Omental fat pad (tissue), 4 donors: ENCODE measurements around the gene AK9. TPM values are rescaled to one million over a fixed set of nuclear protein-coding genes. Genes with fewer than 3 reads are reported as not detected.

Experiments used
- ATAC-seq: fragments of 150-250 bp; one replicate; pipeline ENCODE4 v1.9.1; 2016; ENCODE audit warnings: mild to moderate bottlenecking, moderate library complexity; ENCODE audit not compliant: low FRiP score
- DNase-seq: peaks from one replicate; pipeline ENCODE4 v3.0.0-alpha.2; 2019; ENCODE audit warnings: low spot score
- total RNA-seq, 4 donors: library from RNA; depleted of rRNA; stranded (reverse); fragments of >200 nt; gene quantifications; one replicate each; pipeline ENCODE4 v1.1.0, GENCODE V29; 2016
- TF ChIP-seq, protein P1 (sequence below), 3 donors: fragments of 450-650 bp; IDR thresholded peaks; one replicate each; pipeline ENCODE4 v1.5.1; 2016 to 2017; ENCODE audit warnings: antibody characterized with exemption in 3 of 3, mild to moderate bottlenecking in 3 of 3, moderate library complexity in 2 of 3

Gene AK9
- total RNA-seq, 4 donors from 2014 or later = 5.4 to 14.8 (median 8.2) TPM

DNA sequence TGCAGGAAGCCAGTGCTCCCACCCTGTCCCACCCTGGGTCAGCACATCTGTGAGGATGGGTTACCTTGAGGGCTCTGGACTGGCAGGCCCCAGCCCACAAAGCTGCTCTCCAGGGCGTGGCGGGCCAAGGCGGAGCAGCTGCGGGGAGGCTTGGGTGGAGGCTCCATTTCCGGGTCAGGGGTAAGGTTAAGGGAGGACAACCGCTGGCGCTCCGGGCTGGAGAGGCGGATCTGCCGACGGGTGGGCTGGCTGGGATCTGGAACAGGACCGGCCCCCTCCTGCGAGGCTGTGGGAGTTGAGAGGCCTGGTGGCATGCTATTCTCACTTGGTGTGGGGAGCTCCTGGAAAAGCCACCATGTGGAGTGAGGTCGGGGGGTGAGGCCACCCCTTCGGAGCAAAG, 244.9 kb downstream of the AK9 start:
- no peak for ATAC-seq
- TF ChIP-seq, protein P1, sequence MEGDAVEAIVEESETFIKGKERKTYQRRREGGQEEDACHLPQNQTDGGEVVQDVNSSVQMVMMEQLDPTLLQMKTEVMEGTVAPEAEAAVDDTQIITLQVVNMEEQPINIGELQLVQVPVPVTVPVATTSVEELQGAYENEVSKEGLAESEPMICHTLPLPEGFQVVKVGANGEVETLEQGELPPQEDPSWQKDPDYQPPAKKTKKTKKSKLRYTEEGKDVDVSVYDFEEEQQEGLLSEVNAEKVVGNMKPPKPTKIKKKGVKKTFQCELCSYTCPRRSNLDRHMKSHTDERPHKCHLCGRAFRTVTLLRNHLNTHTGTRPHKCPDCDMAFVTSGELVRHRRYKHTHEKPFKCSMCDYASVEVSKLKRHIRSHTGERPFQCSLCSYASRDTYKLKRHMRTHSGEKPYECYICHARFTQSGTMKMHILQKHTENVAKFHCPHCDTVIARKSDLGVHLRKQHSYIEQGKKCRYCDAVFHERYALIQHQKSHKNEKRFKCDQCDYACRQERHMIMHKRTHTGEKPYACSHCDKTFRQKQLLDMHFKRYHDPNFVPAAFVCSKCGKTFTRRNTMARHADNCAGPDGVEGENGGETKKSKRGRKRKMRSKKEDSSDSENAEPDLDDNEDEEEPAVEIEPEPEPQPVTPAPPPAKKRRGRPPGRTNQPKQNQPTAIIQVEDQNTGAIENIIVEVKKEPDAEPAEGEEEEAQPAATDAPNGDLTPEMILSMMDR (IDR thresholded peaks at IDR 0.05) = no peak
- DNase-seq = no peak

DNA sequence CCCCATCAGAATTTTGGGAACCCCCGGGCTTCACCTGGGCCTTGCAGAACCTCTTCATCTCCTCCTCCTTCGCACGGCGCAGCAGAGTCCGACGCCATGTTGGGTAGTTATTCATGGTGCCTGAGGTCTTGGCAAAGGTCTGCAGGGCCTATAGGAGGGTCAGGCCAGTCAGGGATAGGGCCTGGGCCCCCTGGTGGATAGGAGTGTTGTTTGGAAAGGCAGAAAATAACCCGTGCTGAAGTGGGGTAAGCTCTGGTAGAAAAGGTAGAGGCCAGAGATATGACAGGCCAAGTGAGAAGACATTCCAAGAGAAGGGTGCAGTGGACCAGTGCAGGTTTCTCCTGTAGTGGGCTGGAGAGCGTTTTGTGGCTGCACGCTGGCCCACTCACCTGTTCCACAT, 245.6 kb downstream of the AK9 start:
- no peak for DNase-seq
- TF ChIP-seq, protein P1 (IDR thresholded peaks at IDR 0.05) = no peak
- no peak for ATAC-seq

DNA sequence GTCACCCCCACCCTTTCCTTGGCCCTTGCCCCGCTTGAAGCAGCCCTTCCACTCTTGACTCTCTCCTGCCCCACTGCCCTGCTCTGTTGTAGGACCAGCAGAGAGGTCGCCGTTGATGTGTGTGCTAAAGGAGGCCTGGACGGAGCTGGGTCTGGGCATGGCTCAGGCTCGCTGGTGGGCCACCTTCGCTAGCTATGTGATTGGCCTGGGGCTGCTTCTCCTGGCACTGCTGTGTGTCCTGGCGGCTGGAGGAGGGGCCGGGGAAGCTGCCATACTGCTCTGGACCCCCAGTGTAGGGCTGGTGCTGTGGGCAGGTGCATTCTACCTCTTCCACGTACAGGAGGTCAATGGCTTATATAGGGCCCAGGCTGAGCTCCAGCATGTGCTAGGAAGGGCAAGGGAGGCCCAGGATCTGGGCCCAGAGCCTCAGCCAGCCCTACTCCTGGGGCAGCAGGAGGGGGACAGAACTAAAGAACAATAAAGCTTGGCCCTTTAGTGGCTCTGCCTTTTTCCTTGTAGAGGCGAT, 247.5 kb downstream of the AK9 start:
- ATAC-seq = no peak
- DNase-seq = no peak
- TF ChIP-seq, protein P1 (IDR thresholded peaks at IDR 0.05) = no peak

Other genes with a start within 250 kb of the AK9 start
- 10 to 100 TPM; 14.0 to 48.7 (median 30.2) TPM for gene MICAL1, start 235.4 kb downstream of the AK9 start, total RNA-seq
- gene ZBTB24, start 208.0 kb downstream of the AK9 start, total RNA-seq = 1 to 10 TPM; 4.7 to 9.8 (median 6.9) TPM
- gene FIG4, start 94 bp upstream of the AK9 start, total RNA-seq = 10 to 100 TPM in 2 of 4 donors, 1 to 10 TPM in 2; 9.4 to 18.1 (median 13.2) TPM